HG03457 (cell line): ENCODE results near the gene LRP5.
"Not testable (repeated sequence)": the region's sequence is repeated elsewhere in the genome, so short reads cannot be mapped to it uniquely, and the experiment has no call there.

Experiments
- ATAC-seq: cut with Tn5 transposase; IDR thresholded peaks from one replicate; pipeline ENCODE4 v1.9.1; 2021; ENCODE audit warnings: moderate number of reproducible peaks; ENCODE audit not compliant: unreplicated experiment

The LRP5 gene

GRCh38 chr11:68438658-68439259, 126.4 kb downstream of the LRP5 start:
- no peak for ATAC-seq

GRCh38 chr11:68439355-68440065, 127.1 kb downstream of the LRP5 start:
- ATAC-seq = no peak

- ATAC-seq = no peak
These were observed 127.8 kb downstream of the LRP5 start for GRCh38 chr11:68440224-68440623.

GRCh38 chr11:68441466-68442230, 129.3 kb downstream of the LRP5 start:
- no peak for ATAC-seq

- no peak for ATAC-seq
These were observed 130.0 kb downstream of the LRP5 start for GRCh38 chr11:68442433-68442832.

GRCh38 chr11:68444566-68444965, 132.2 kb downstream of the LRP5 start:
- ATAC-seq = no peak

GRCh38 chr11:68445531-68446035, 133.2 kb downstream of the LRP5 start:
- ATAC-seq = no peak

GRCh38 chr11:68446046-68446725, 133.8 kb downstream of the LRP5 start:
- no peak for ATAC-seq

- ATAC-seq = no peak
These were observed 134.8 kb downstream of the LRP5 start for GRCh38 chr11:68447015-68447801.

GRCh38 chr11:68447914-68448313, 135.5 kb downstream of the LRP5 start:
- ATAC-seq = not testable (repeated sequence)

GRCh38 chr11:68448604-68449011, 136.2 kb downstream of the LRP5 start:
- no peak for ATAC-seq

- ATAC-seq = no peak
These were observed 137.6 kb downstream of the LRP5 start for GRCh38 chr11:68449951-68450350.

- ATAC-seq = no peak
These were observed 138.3 kb downstream of the LRP5 start for GRCh38 chr11:68450711-68451110.

GRCh38 chr11:68454767-68455166, 142.4 kb downstream of the LRP5 start:
- no peak for ATAC-seq

GRCh38 chr11:68455485-68455884, 143.1 kb downstream of the LRP5 start:
- no peak for ATAC-seq

GRCh38 chr11:68457216-68457897, 145.0 kb downstream of the LRP5 start:
- ATAC-seq = no peak

- ATAC-seq = no peak
These were observed 145.5 kb downstream of the LRP5 start for GRCh38 chr11:68457898-68458249.

GRCh38 chr11:68458340-68458739, 145.9 kb downstream of the LRP5 start:
- not testable (repeated sequence) for ATAC-seq

- peak; percentile 54 for ATAC-seq
These were observed 147.7 kb downstream of the LRP5 start for GRCh38 chr11:68459886-68460740.
